Activated CD8-positive, alpha-beta T cell treated with anti-CD3 and anti-CD28 coated beads for 36 hours (primary cell): ENCODE data around the gene KCNH6. TPM values are rescaled to one million over a fixed set of nuclear protein-coding genes. Genes with fewer than 3 reads are reported as not detected.

Experiments
- ATAC-seq: fragments of 200-7000 bp; cut with Tn5 transposase; one replicate; pipeline ENCODE4 v1.10.0; 2021; ENCODE audit warnings: mild to moderate bottlenecking, moderate library complexity
- CTCF ChIA-PET: fragments of 350-600 bp; sonication (Branson Sonifier 250); formaldehyde crosslinking; loops from one replicate; lab custom pipeline; 2021; ENCODE audit warnings: antibody characterized with exemption; lab: Charles Lee
- POLR2A ChIA-PET: fragments of 350-600 bp; sonication (Branson Sonifier 250); formaldehyde crosslinking; loops from one replicate; lab custom pipeline; 2021; ENCODE audit warnings: antibody characterized with exemption; lab: Charles Lee
- DNase-seq: peaks from one replicate; pipeline ENCODE4 v3.0.0-alpha.2; 2020
- H3K27ac Mint-ChIP-seq: one replicate; pipeline ENCODE4 v1.8.0; 2021; ENCODE audit warnings: mild to moderate bottlenecking, mixed read lengths
- H3K27me3 Mint-ChIP-seq: one replicate; pipeline ENCODE4 v1.8.0; 2021; ENCODE audit warnings: mixed read lengths
- H3K36me3 Mint-ChIP-seq: one replicate; pipeline ENCODE4 v1.8.0; 2021; ENCODE audit warnings: low read depth, mixed read lengths
- H3K4me1 Mint-ChIP-seq: one replicate; pipeline ENCODE4 v1.8.0; 2021; ENCODE audit warnings: low read depth, mixed read lengths
- H3K4me3 Mint-ChIP-seq: one replicate; pipeline ENCODE4 v1.8.0; 2021; ENCODE audit warnings: mild to moderate bottlenecking, moderate library complexity, mixed read lengths
- H3K9me3 Mint-ChIP-seq: one replicate; pipeline ENCODE4 v1.8.0; 2021; ENCODE audit warnings: mixed read lengths
- CTCF ChIP-seq: fragments of 200-600 bp; IDR thresholded peaks from one replicate; pipeline ENCODE4 v1.8.0; 2022; ENCODE audit warnings: antibody characterized with exemption, mild to moderate bottlenecking
- intact Hi-C: fragments of 100-400 bp; cut with micrococcal nuclease; formaldehyde crosslinking; loops from one replicate; pipeline ENCODE4 v1.10.0; 2022
- total RNA-seq, 2 experiments: library from RNA; stranded (reverse); gene quantifications; one replicate each; pipeline ENCODE4 v1.2.3, GENCODE V29; 2021

The KCNH6 gene
- total RNA-seq, 2 experiments from 2014 or later: not detected

GRCh38 chr17:63524051-63524450 lies 893 bp downstream of the KCNH6 start:
- peaks cover 19% of the 10 kb centered on the region for H3K27me3 Mint-ChIP-seq
- H3K4me1 Mint-ChIP-seq: peaks cover 6% of the 10 kb centered on the region
- DNase-seq (no peak), ATAC-seq (no peak)
- CTCF ChIA-PET: no interaction called here
- no peaks in the 10 kb centered on the region for H3K36me3 Mint-ChIP-seq
- POLR2A ChIA-PET: no interaction called here
- no peak overlapping the region for H3K4me3 Mint-ChIP-seq
- H3K9me3 Mint-ChIP-seq: no peaks in the 10 kb centered on the region
- no peak for TF ChIP-seq CTCF
- intact Hi-C loops: no loop called here
- no peak overlapping the region for H3K27ac Mint-ChIP-seq

GRCh38 chr17:63525190-63525946 lies 2.2 kb downstream of the KCNH6 start:
- DNase-seq (no peak), ATAC-seq (no peak)
- POLR2A ChIA-PET: no interaction called here
- Mint-ChIP-seq H3K9me3 (no peaks in the 10 kb centered on the region), H3K27me3 (peaks cover 19% of the 10 kb centered on the region), H3K4me3 (no peak overlapping the region), H3K27ac (no peak overlapping the region), H3K4me1 (peaks cover 6% of the 10 kb centered on the region), H3K36me3 (no peaks in the 10 kb centered on the region)
- intact Hi-C loops: no loop called here
- CTCF ChIA-PET: interaction anchor here (1.4 kb wide), 1 partner anchor 100 kb away, joined by 3 read pairs; no protein-coding TSS in a partner anchor
- no peak for TF ChIP-seq CTCF

- H3K27me3 Mint-ChIP-seq: peaks cover 19% of the 10 kb centered on the region
- no peak for TF ChIP-seq CTCF
- no peaks in the 10 kb centered on the region for H3K36me3 Mint-ChIP-seq
- ChIA-PET CTCF (interaction anchor here (1.0 to 1.4 kb wide), 3 partner anchors 18 to 155 kb away, joined by 3 read pairs; no protein-coding TSS in a partner anchor), POLR2A (interaction anchor here (0.8 kb wide), 2 partner anchors 23 to 91 kb away, joined by 3 read pairs; no protein-coding TSS in a partner anchor)
- ATAC-seq (no peak), DNase-seq (no peak)
- no peak overlapping the region for H3K27ac Mint-ChIP-seq
- intact Hi-C loops: no loop called here
- H3K9me3 Mint-ChIP-seq: no peaks in the 10 kb centered on the region
- no peak overlapping the region for H3K4me3 Mint-ChIP-seq
- H3K4me1 Mint-ChIP-seq: peaks cover 6% of the 10 kb centered on the region
These were observed 3.7 kb downstream of the KCNH6 start for GRCh38 chr17:63526861-63527260.

DNA sequence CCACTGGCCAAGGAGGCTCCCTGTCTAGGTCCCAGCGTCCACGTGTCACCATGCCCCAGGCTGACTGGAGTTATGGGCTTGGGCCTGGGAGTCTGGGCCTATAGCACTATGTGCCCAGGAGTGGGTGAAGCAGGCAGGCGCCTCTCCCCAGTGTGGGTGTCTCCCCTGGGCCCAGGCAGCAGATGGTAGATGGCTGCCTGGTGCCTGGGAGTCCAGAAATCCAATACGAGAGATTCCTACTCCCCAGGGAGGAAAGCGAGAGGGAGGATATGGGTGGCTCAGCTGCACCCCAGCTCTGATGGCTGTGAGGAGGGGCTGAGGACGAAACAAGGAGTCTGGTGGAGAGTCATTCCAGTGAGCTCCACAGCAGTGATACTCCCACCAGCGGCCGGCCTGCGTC lies 5.0 kb downstream of the KCNH6 start:
- H3K4me3 Mint-ChIP-seq: no peak overlapping the region
- intact Hi-C loops: no loop called here
- ATAC-seq: no peak
- no peaks in the 10 kb centered on the region for H3K9me3 Mint-ChIP-seq
- H3K36me3 Mint-ChIP-seq: no peaks in the 10 kb centered on the region
- ChIA-PET CTCF (no interaction called here), POLR2A (no interaction called here)
- DNase-seq: no peak
- no peak for TF ChIP-seq CTCF
- H3K27me3 Mint-ChIP-seq: peaks cover 15% of the 10 kb centered on the region
- H3K27ac Mint-ChIP-seq: no peak overlapping the region
- peaks cover 6% of the 10 kb centered on the region for H3K4me1 Mint-ChIP-seq
